HepG2 (cell line): ENCODE results near the gene INHBE. TPM values are rescaled to one million over a fixed set of nuclear protein-coding genes. Genes with fewer than 3 reads are reported as not detected.

Experiments
- ATF1 ChIP-seq: IDR thresholded peaks from 2 replicates; pipeline ENCODE4 v1.6.1; 2016; ENCODE audit warnings: mild to moderate bottlenecking, control low read depth
- CHD2 ChIP-seq: IDR thresholded peaks from 2 replicates; pipeline ENCODE4 v1.6.1; 2011; ENCODE audit warnings: low read depth, low read length, improper control_type of control experiment
- EHMT2 ChIP-seq: fragments of 200-600 bp; sonication (generic); IDR thresholded peaks from 2 replicates; pipeline ENCODE4 v1.7.0; 2017; ENCODE audit warnings: antibody characterized with exemption, low read depth, low read length, borderline replicate concordance
- EZH2 ChIP-seq: conservative IDR thresholded peaks from 2 replicates; pipeline ENCODE4 v1.6.1; 2012; ENCODE audit warnings: mild to moderate bottlenecking, low read depth, low read length, moderate library complexity
- MTF2 ChIP-seq: sonication (generic); formaldehyde crosslinking; IDR thresholded peaks from 2 replicates; pipeline ENCODE4 v1.5.0; 2020; ENCODE audit warnings: missing genetic modification reagents, borderline replicate concordance
- PCBP2 ChIP-seq: fragments of 200-400 bp; formaldehyde crosslinking; optimal IDR thresholded peaks from 2 replicates; pipeline ENCODE3; 2018; ENCODE audit warnings: low read length, low read depth; ENCODE audit not compliant: poor library complexity, severe bottlenecking
- ZNF337 ChIP-seq: sonication (generic); formaldehyde crosslinking; IDR thresholded peaks from 2 replicates; pipeline ENCODE4 v1.5.1; 2020; ENCODE audit warnings: missing genetic modification reagents, low read depth, mild to moderate bottlenecking, borderline replicate concordance
- ZNF446 ChIP-seq: sonication (generic); formaldehyde crosslinking; IDR thresholded peaks from 2 replicates; pipeline ENCODE4 v1.5.0; 2020; ENCODE audit warnings: mild to moderate bottlenecking, missing genetic modification reagents
- ZSCAN12 ChIP-seq: sonication (generic); formaldehyde crosslinking; IDR thresholded peaks from 2 replicates; pipeline ENCODE4 v1.9.0; 2021; ENCODE audit warnings: mild to moderate bottlenecking, missing genetic modification reagents
- polyA plus RNA-seq, 8 experiments: library from polyadenylated mRNA; depleted of rRNA in 3 of 8; stranded (reverse) in 7 of 8; unstranded in 1 of 8; fragments of >200 nt; fragmentation: Illumina TruSeq in 4 of 8; extraction: Trizol in 4 of 8; gene quantifications; 2 replicates each; pipeline versions ENCODE4 v1.2.1 to v1.2.3, GENCODE V29; 2011 to 2016; ENCODE audit warnings: low read depth in 4 of 8, missing spikeins in 1 of 8, mixed read lengths in 1 of 8; ENCODE audit not compliant: insufficient read depth in 1 of 8
- total RNA-seq, 5 experiments: library from RNA; depleted of rRNA; stranded (reverse); fragments of >200 nt; fragmentation: Illumina TruSeq; extraction: Trizol; gene quantifications; 2 replicates each; pipeline ENCODE4 v1.2.3, GENCODE V29; 2016; ENCODE audit warnings: low read depth in 1 of 5
- TF ChIP-seq, protein P1 (sequence below): sonication (generic); formaldehyde crosslinking; IDR thresholded peaks from 2 replicates; pipeline ENCODE4 v1.4.0; 2020; ENCODE audit warnings: missing genetic modification reagents
- TF ChIP-seq, protein P2 (sequence below): sonication (generic); formaldehyde crosslinking; IDR thresholded peaks from 2 replicates; pipeline ENCODE4 v1.4.0; 2020; ENCODE audit warnings: low read depth, mild to moderate bottlenecking, missing genetic modification reagents
- TF ChIP-seq, protein P3 (sequence below): IDR thresholded peaks from 2 replicates; pipeline ENCODE4 v1.6.1; 2016; ENCODE audit warnings: low read depth, control low read depth
- TF ChIP-seq, protein P4 (sequence below): sonication (generic); formaldehyde crosslinking; IDR thresholded peaks from 2 replicates; pipeline ENCODE4 v1.4.0; 2020; ENCODE audit warnings: missing genetic modification reagents
- TF ChIP-seq, protein P5 (sequence below): IDR thresholded peaks from 2 replicates; pipeline ENCODE4 v1.6.1; 2016
- TF ChIP-seq, protein P6 (sequence below): sonication (generic); formaldehyde crosslinking; conservative IDR thresholded peaks from 2 replicates; pipeline ENCODE4 v1.4.0; 2020; ENCODE audit warnings: missing genetic modification reagents
- TF ChIP-seq, protein P7 (sequence below): sonication (generic); formaldehyde crosslinking; IDR thresholded peaks from 2 replicates; pipeline ENCODE4 v1.4.0; 2020; ENCODE audit warnings: mild to moderate bottlenecking, missing genetic modification reagents, borderline replicate concordance
- TF ChIP-seq, protein P8 (sequence below): IDR thresholded peaks from 2 replicates; pipeline ENCODE4 v1.6.1; 2016; ENCODE audit warnings: low read depth, borderline replicate concordance

INHBE gene
- total and polyA plus RNA-seq, 2 of the 13 experiments (the other 11 are each of a cell fraction or from before 2014, with no cell fraction given) = 17.0 to 32.0 TPM

DNA sequence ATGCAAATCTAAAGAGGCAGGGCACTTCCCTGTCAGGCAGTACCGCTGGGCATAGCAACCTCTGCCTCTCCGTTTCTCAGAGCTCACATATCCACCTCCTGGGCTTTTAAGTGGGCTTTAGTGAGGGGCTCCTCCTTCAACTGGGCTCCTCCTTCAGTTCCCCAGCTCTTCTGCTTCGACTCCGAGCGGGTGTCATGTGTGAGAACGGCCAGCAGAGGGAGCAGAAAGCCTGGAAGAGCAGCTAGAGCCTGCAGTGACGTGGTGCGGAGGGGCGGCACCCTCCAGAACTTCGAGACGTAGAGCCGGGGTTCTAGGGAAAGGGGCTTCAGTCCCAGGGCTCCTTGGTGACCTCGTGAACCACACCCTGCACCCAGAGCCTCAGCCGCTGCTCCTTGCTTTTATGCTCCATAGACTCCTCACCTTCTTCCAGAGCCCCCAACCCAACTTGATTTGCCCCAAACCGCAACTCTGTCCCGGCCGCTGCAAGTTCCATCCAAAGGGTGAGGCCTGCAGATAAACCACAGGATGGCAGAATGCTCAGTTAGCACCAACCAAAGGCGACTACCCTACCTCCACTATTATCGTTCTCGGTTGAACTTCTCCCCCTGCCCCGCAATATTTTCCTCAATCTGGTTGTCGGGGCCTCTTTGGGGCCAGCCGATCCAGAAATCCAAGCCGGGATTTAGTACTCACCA lies 4.1 kb downstream of the INHBE start (continued):
- TF ChIP-seq, protein P1, sequence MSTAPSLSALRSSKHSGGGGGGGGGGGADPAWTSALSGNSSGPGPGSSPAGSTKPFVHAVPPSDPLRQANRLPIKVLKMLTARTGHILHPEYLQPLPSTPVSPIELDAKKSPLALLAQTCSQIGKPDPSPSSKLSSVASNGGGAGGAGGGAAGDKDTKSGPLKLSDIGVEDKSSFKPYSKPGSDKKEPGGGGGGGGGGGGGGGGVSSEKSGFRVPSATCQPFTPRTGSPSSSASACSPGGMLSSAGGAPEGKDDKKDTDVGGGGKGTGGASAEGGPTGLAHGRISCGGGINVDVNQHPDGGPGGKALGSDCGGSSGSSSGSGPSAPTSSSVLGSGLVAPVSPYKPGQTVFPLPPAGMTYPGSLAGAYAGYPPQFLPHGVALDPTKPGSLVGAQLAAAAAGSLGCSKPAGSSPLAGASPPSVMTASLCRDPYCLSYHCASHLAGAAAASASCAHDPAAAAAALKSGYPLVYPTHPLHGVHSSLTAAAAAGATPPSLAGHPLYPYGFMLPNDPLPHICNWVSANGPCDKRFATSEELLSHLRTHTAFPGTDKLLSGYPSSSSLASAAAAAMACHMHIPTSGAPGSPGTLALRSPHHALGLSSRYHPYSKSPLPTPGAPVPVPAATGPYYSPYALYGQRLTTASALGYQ (CRISPR knock-in tag) = no peak
- TF ChIP-seq EHMT2 (no peak), MTF2 (CRISPR knock-in tag) (no peak), PCBP2 (no peak), EZH2 (no peak), ATF1 (CRISPR knock-in tag) (peak; percentile 72; the same call in 1 of the 2 replicates), ZSCAN12 (CRISPR knock-in tag) (no peak), ZNF446 (no peak), ZNF337 (CRISPR knock-in tag) (no peak), CHD2 (no peak)
- TF ChIP-seq, protein P2, sequence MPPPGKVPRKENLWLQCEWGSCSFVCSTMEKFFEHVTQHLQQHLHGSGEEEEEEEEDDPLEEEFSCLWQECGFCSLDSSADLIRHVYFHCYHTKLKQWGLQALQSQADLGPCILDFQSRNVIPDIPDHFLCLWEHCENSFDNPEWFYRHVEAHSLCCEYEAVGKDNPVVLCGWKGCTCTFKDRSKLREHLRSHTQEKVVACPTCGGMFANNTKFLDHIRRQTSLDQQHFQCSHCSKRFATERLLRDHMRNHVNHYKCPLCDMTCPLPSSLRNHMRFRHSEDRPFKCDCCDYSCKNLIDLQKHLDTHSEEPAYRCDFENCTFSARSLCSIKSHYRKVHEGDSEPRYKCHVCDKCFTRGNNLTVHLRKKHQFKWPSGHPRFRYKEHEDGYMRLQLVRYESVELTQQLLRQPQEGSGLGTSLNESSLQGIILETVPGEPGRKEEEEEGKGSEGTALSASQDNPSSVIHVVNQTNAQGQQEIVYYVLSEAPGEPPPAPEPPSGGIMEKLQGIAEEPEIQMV (CRISPR knock-in tag) = no peak
- TF ChIP-seq, protein P3, sequence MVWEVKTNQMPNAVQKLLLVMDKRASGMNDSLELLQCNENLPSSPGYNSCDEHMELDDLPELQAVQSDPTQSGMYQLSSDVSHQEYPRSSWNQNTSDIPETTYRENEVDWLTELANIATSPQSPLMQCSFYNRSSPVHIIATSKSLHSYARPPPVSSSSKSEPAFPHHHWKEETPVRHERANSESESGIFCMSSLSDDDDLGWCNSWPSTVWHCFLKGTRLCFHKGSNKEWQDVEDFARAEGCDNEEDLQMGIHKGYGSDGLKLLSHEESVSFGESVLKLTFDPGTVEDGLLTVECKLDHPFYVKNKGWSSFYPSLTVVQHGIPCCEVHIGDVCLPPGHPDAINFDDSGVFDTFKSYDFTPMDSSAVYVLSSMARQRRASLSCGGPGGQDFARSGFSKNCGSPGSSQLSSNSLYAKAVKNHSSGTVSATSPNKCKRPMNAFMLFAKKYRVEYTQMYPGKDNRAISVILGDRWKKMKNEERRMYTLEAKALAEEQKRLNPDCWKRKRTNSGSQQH (CRISPR knock-in tag) = no peak
- TF ChIP-seq, protein P4, sequence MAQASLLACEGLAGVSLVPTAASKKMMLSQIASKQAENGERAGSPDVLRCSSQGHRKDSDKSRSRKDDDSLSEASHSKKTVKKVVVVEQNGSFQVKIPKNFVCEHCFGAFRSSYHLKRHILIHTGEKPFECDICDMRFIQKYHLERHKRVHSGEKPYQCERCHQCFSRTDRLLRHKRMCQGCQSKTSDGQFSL (CRISPR knock-in tag) = peak; percentile 77; the same call in 1 of the 2 replicates
- TF ChIP-seq, protein P5, sequence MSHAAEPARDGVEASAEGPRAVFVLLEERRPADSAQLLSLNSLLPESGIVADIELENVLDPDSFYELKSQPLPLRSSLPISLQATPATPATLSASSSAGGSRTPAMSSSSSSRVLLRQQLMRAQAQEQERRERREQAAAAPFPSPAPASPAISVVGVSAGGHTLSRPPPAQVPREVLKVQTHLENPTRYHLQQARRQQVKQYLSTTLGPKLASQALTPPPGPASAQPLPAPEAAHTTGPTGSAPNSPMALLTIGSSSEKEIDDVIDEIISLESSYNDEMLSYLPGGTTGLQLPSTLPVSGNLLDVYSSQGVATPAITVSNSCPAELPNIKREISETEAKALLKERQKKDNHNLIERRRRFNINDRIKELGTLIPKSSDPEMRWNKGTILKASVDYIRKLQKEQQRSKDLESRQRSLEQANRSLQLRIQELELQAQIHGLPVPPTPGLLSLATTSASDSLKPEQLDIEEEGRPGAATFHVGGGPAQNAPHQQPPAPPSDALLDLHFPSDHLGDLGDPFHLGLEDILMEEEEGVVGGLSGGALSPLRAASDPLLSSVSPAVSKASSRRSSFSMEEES (CRISPR knock-in tag) = no peak; the same call in 1 of the 2 replicates
- TF ChIP-seq, protein P6, sequence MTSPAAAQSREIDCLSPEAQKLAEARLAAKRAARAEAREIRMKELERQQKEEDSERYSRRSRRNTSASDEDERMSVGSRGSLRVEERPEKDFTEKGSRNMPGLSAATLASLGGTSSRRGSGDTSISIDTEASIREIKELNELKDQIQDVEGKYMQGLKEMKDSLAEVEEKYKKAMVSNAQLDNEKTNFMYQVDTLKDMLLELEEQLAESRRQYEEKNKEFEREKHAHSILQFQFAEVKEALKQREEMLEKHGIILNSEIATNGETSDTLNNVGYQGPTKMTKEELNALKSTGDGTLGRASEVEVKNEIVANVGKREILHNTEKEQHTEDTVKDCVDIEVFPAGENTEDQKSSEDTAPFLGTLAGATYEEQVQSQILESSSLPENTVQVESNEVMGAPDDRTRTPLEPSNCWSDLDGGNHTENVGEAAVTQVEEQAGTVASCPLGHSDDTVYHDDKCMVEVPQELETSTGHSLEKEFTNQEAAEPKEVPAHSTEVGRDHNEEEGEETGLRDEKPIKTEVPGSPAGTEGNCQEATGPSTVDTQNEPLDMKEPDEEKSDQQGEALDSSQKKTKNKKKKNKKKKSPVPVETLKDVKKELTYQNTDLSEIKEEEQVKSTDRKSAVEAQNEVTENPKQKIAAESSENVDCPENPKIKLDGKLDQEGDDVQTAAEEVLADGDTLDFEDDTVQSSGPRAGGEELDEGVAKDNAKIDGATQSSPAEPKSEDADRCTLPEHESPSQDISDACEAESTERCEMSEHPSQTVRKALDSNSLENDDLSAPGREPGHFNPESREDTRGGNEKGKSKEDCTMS (CRISPR knock-in tag) = no peak
- TF ChIP-seq, protein P7, sequence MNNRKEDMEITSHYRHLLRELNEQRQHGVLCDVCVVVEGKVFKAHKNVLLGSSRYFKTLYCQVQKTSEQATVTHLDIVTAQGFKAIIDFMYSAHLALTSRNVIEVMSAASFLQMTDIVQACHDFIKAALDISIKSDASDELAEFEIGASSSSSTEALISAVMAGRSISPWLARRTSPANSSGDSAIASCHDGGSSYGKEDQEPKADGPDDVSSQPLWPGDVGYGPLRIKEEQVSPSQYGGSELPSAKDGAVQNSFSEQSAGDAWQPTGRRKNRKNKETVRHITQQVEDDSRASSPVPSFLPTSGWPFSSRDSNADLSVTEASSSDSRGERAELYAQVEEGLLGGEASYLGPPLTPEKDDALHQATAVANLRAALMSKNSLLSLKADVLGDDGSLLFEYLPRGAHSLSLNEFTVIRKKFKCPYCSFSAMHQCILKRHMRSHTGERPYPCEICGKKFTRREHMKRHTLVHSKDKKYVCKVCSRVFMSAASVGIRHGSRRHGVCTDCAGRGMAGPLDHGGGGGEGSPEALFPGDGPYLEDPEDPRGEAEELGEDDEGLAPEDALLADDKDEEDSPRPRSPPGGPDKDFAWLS = no peak
- TF ChIP-seq, protein P8, sequence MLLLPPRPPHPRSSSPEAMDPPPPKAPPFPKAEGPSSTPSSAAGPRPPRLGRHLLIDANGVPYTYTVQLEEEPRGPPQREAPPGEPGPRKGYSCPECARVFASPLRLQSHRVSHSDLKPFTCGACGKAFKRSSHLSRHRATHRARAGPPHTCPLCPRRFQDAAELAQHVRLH = no peak
